Esophagus mucosa (tissue), 1 donor: ENCODE data around the gene PTPRO. TPM values are rescaled to one million over a fixed set of nuclear protein-coding genes. Genes with fewer than 3 reads are reported as not detected.

Experiments used
- total RNA-seq: library from RNA; stranded (reverse); gene quantifications from one replicate; pipeline ENCODE4 v1.2.4, GENCODE V29; 2023
- donor health status: DM: yes; HTN: yes; CAD: no.

PTPRO gene
- total RNA-seq, 1 donor from 2014 or later = 0.08 TPM

Other genes starting within 250 kb of the PTPRO start
- 1.9 TPM for gene RERG, start 101.1 kb upstream of the PTPRO start, total RNA-seq